Liver (tissue), 9 donors: Measurements from ENCODE around the gene TLE4. TPM values are rescaled to one million over a fixed set of nuclear protein-coding genes. Genes with fewer than 3 reads are reported as not detected.

ENCODE experiments used
- DNase-seq: peaks from one replicate; pipeline ENCODE4 v3.0.0-alpha.2; 2017; ENCODE audit warnings: low spot score
- H3K27ac ChIP-seq, 2 donors: one replicate each; pipeline ENCODE4 v1.7.0; 2013; ENCODE audit warnings: inconsistent platforms in 2 of 2, low read length in 2 of 2, control low read depth in 1 of 2, low read depth in 1 of 2, mild to moderate bottlenecking in 1 of 2
- H3K27me3 ChIP-seq, 4 donors: one replicate each; pipeline versions ENCODE4 v1.6.1 to v1.7.0; 2013; ENCODE audit warnings: low read length in 3 of 4, inconsistent platforms in 1 of 4, mild to moderate bottlenecking in 1 of 4, moderate library complexity in 1 of 4; ENCODE audit not compliant: control insufficient read depth in 4 of 4, insufficient read depth in 4 of 4
- H3K36me3 ChIP-seq, 4 donors: one replicate each; pipeline versions ENCODE4 v1.6.1 to v1.7.0; 2013; ENCODE audit warnings: low read length in 3 of 4, mild to moderate bottlenecking in 3 of 4, low read depth in 1 of 4, moderate library complexity in 1 of 4; ENCODE audit not compliant: control insufficient read depth in 4 of 4, insufficient read depth in 3 of 4
- H3K4me1 ChIP-seq, 4 donors: one replicate each; pipeline versions ENCODE4 v1.6.1 to v1.7.0; 2013; ENCODE audit warnings: low read length in 3 of 4, mild to moderate bottlenecking in 3 of 4, moderate library complexity in 1 of 4; ENCODE audit not compliant: control insufficient read depth in 4 of 4, insufficient read depth in 4 of 4
- H3K4me3 ChIP-seq, 3 donors: one replicate each; pipeline versions ENCODE4 v1.6.1 to v1.7.0; 2013; ENCODE audit warnings: low read length in 3 of 3, control low read depth in 1 of 3, low read depth in 1 of 3, mild to moderate bottlenecking in 1 of 3
- H3K9ac ChIP-seq, 2 donors: one replicate each; pipeline ENCODE4 v1.7.0; 2013; ENCODE audit warnings: low read length in 2 of 2, mild to moderate bottlenecking in 2 of 2, moderate library complexity in 2 of 2, control low read depth in 1 of 2, low read depth in 1 of 2
- H3K9me3 ChIP-seq, 4 donors: one replicate each; pipeline versions ENCODE4 v1.6.1 to v1.7.0; 2013; ENCODE audit warnings: low read length in 3 of 4; ENCODE audit not compliant: control insufficient read depth in 4 of 4
- EGR1 ChIP-seq, 2 donors: IDR thresholded peaks; 2 replicates each; pipeline ENCODE4 v1.6.1; 2016 to 2018; ENCODE audit warnings: antibody characterized with exemption in 2 of 2, low read depth in 2 of 2
- HNF4A ChIP-seq, 2 donors: conservative IDR thresholded peaks; 2 replicates each; pipeline ENCODE4 v1.6.1; 2016; ENCODE audit warnings: antibody characterized with exemption in 2 of 2, mild to moderate bottlenecking in 2 of 2
- HNF4G ChIP-seq: IDR thresholded peaks from 2 replicates; pipeline ENCODE4 v1.6.1; 2016; ENCODE audit warnings: antibody characterized with exemption
- JUND ChIP-seq, 2 donors: IDR thresholded peaks; 2 replicates each; pipeline ENCODE4 v1.6.1; 2016; ENCODE audit warnings: antibody characterized with exemption in 2 of 2
- RAD21 ChIP-seq, 2 donors: IDR thresholded peaks; 2 replicates each; pipeline ENCODE4 v1.6.1; 2016; ENCODE audit warnings: antibody characterized with exemption in 2 of 2, mild to moderate bottlenecking in 2 of 2
- RXRA ChIP-seq, 2 donors: IDR thresholded peaks; 2 replicates each; pipeline ENCODE4 v1.6.1; 2017 to 2018; ENCODE audit warnings: antibody characterized with exemption in 2 of 2, mild to moderate bottlenecking in 1 of 2
- SP1 ChIP-seq: IDR thresholded peaks from 2 replicates; pipeline ENCODE4 v1.6.1; 2018; ENCODE audit warnings: antibody characterized with exemption, mild to moderate bottlenecking
- TAF1 ChIP-seq: conservative IDR thresholded peaks from 2 replicates; pipeline ENCODE4 v1.6.1; 2016; ENCODE audit warnings: antibody characterized with exemption, mild to moderate bottlenecking
- YY1 ChIP-seq: IDR thresholded peaks from 2 replicates; pipeline ENCODE4 v1.6.1; 2016; ENCODE audit warnings: antibody characterized with exemption, mild to moderate bottlenecking
- WGBS: extraction: QIAGEN DNeasy Blood & Tissue Kit; methylation state at CpG from one replicate; pipeline ENCODE4 v1.1.7; 2013; 5-methylcytosine and 5-hydroxymethylcytosine counted together
- polyA plus RNA-seq, 2 donors: library from polyadenylated mRNA; stranded (reverse) in 1 of 2; unstranded in 1 of 2; fragments of 200-250 nt in 1 of 2; fragments of >200 nt in 1 of 2; fragmentation: Nextera tagmentation in 1 of 2; extraction: Ambion mirVana in 1 of 2; gene quantifications; one replicate each; pipeline versions ENCODE4 v1.2.1 to v1.2.3, GENCODE V29; 2013 to 2015
- total RNA-seq, 2 donors: library from RNA; depleted of rRNA; stranded (reverse); fragments of >200 nt; gene quantifications; one replicate each; pipeline ENCODE4 v1.2.3, GENCODE V29; 2014
- TF ChIP-seq, protein P1 (sequence below): IDR thresholded peaks from 2 replicates; pipeline ENCODE4 v1.6.1; 2016; ENCODE audit warnings: antibody characterized with exemption
- TF ChIP-seq, protein P2 (sequence below): IDR thresholded peaks from 2 replicates; pipeline ENCODE4 v1.6.1; 2016; ENCODE audit warnings: antibody characterized with exemption
- TF ChIP-seq, protein P3 (sequence below): fragments of 150-350 bp; IDR thresholded peaks from 2 replicates; pipeline ENCODE4 v1.5.1; 2017; ENCODE audit warnings: improper control_type of control experiment, low read depth, low read length; ENCODE audit not compliant: missing input control
- TF ChIP-seq, protein P4 (sequence below): IDR thresholded peaks from 2 replicates; pipeline ENCODE4 v1.6.1; 2016; ENCODE audit warnings: antibody characterized with exemption
- TF ChIP-seq, protein P5 (sequence below): IDR thresholded peaks from 2 replicates; pipeline ENCODE4 v1.6.1; 2016; ENCODE audit warnings: antibody characterized with exemption, mild to moderate bottlenecking
- donor health status: healthy.
- donor health status: healthy.
- donor health status: healthy.
- donor health status: healthy.
- donor health status: healthy.

The TLE4 gene
- total and polyA plus RNA-seq, 4 donors: 2.5 to 6.6 (median 4.7) TPM

DNA sequence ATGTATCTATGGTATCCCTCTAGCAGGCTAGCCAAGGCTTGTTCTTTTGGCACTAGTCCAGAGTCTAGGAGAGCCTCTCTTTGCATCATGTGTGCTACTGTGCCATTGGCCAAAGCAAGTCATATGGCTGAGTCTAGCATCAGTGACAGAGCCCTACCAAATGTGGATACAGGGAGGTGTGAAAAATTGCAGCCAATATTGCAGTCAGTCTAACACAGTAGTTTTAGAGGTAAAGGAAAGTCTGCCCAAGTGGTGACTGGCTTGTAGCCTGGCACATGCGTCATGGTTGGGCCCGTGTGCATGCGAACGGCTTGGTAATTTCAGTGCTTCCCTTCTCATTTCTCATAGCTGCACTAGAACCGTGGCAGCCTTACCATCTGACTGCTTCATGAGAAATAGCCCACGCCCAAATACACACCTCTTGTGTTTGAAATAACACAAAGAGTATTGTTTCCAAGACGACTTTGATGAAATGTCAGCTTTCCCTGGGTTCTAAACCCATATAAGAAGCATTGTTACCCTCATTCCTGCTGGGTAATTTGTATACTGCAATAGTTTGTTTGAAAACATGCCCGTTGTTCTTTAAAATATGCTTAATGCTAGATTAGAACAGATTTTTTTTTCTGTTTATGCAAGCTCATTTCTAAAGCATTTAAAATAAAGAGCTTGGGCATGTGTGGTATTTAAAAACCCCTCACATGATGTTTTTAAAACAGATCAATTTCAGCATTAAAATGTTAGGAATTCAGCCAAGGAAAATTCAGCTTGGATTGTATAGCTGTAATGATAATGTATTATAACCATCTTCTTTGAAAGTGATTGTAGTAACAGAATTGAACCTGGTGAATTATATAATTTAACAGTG, 113.2 kb downstream of the TLE4 start:
- 91% methylated on average over 8 of the region's 8 CpGs for WGBS
- no peaks in the 10 kb centered on the region for H3K9me3 ChIP-seq
- no peaks in the 10 kb centered on the region for H3K27me3 ChIP-seq
- DNase-seq: no peak
- H3K27ac ChIP-seq: no peak overlapping the region
- H3K9ac ChIP-seq: no peak overlapping the region
- no peaks in the 10 kb centered on the region for H3K36me3 ChIP-seq
- H3K4me3 ChIP-seq: no peak overlapping the region
- no peaks in the 10 kb centered on the region for H3K4me1 ChIP-seq
- TF ChIP-seq HNF4G (no peak), YY1 (no peak)

DNA sequence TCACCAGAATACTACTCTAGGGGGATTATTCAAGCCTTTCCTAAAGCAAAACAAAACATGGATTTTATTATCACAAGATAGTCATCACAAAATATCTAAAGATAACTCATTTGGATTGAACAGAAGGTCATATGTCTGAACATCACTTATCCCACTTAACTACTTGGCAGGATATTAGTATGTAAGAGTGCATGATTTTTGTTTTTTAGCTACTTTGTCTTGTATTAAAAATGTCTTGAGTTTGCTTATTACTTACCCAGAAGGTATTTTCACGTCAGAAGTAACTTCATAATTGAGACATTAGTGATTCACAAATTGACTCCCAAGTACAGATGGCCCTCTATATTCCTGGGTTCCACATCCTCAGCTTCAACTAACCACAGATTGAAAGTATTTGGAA, 113.8 kb downstream of the TLE4 start:
- TF ChIP-seq, protein P1, sequence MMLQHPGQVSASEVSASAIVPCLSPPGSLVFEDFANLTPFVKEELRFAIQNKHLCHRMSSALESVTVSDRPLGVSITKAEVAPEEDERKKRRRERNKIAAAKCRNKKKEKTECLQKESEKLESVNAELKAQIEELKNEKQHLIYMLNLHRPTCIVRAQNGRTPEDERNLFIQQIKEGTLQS: no peak
- no peak for TF ChIP-seq EGR1 (IDR thresholded peaks at IDR 0.05; ENCODE audit: low read depth in 2 of 2)
- TF ChIP-seq YY1: no peak
- TF ChIP-seq, protein P2, sequence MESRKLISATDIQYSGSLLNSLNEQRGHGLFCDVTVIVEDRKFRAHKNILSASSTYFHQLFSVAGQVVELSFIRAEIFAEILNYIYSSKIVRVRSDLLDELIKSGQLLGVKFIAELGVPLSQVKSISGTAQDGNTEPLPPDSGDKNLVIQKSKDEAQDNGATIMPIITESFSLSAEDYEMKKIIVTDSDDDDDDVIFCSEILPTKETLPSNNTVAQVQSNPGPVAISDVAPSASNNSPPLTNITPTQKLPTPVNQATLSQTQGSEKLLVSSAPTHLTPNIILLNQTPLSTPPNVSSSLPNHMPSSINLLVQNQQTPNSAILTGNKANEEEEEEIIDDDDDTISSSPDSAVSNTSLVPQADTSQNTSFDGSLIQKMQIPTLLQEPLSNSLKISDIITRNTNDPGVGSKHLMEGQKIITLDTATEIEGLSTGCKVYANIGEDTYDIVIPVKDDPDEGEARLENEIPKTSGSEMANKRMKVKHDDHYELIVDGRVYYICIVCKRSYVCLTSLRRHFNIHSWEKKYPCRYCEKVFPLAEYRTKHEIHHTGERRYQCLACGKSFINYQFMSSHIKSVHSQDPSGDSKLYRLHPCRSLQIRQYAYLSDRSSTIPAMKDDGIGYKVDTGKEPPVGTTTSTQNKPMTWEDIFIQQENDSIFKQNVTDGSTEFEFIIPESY: no peak
- TF ChIP-seq SP1: no peak
- TF ChIP-seq, protein P3, sequence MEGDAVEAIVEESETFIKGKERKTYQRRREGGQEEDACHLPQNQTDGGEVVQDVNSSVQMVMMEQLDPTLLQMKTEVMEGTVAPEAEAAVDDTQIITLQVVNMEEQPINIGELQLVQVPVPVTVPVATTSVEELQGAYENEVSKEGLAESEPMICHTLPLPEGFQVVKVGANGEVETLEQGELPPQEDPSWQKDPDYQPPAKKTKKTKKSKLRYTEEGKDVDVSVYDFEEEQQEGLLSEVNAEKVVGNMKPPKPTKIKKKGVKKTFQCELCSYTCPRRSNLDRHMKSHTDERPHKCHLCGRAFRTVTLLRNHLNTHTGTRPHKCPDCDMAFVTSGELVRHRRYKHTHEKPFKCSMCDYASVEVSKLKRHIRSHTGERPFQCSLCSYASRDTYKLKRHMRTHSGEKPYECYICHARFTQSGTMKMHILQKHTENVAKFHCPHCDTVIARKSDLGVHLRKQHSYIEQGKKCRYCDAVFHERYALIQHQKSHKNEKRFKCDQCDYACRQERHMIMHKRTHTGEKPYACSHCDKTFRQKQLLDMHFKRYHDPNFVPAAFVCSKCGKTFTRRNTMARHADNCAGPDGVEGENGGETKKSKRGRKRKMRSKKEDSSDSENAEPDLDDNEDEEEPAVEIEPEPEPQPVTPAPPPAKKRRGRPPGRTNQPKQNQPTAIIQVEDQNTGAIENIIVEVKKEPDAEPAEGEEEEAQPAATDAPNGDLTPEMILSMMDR: no peak
- no peak for TF ChIP-seq RXRA (IDR thresholded peaks at IDR 0.05)
- no peak for TF ChIP-seq JUND (IDR thresholded peaks at IDR 0.05)
- TF ChIP-seq RAD21 (IDR thresholded peaks at IDR 0.05): no peak
- no peak for TF ChIP-seq HNF4G
- TF ChIP-seq HNF4A (conservative IDR thresholded peaks at IDR 0.05): no peak
- TF ChIP-seq TAF1: no peak
- TF ChIP-seq, protein P4, sequence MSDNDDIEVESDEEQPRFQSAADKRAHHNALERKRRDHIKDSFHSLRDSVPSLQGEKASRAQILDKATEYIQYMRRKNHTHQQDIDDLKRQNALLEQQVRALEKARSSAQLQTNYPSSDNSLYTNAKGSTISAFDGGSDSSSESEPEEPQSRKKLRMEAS: no peak
- TF ChIP-seq, protein P5, sequence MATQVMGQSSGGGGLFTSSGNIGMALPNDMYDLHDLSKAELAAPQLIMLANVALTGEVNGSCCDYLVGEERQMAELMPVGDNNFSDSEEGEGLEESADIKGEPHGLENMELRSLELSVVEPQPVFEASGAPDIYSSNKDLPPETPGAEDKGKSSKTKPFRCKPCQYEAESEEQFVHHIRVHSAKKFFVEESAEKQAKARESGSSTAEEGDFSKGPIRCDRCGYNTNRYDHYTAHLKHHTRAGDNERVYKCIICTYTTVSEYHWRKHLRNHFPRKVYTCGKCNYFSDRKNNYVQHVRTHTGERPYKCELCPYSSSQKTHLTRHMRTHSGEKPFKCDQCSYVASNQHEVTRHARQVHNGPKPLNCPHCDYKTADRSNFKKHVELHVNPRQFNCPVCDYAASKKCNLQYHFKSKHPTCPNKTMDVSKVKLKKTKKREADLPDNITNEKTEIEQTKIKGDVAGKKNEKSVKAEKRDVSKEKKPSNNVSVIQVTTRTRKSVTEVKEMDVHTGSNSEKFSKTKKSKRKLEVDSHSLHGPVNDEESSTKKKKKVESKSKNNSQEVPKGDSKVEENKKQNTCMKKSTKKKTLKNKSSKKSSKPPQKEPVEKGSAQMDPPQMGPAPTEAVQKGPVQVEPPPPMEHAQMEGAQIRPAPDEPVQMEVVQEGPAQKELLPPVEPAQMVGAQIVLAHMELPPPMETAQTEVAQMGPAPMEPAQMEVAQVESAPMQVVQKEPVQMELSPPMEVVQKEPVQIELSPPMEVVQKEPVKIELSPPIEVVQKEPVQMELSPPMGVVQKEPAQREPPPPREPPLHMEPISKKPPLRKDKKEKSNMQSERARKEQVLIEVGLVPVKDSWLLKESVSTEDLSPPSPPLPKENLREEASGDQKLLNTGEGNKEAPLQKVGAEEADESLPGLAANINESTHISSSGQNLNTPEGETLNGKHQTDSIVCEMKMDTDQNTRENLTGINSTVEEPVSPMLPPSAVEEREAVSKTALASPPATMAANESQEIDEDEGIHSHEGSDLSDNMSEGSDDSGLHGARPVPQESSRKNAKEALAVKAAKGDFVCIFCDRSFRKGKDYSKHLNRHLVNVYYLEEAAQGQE: no peak
- no peaks in the 10 kb centered on the region for H3K36me3 ChIP-seq
- H3K9me3 ChIP-seq: no peaks in the 10 kb centered on the region
- WGBS: 88% methylated on average over 1 of the region's 1 CpG
- no peak overlapping the region for H3K27ac ChIP-seq
- no peaks in the 10 kb centered on the region for H3K27me3 ChIP-seq
- no peak for DNase-seq
- no peak overlapping the region for H3K4me3 ChIP-seq
- no peak overlapping the region for H3K9ac ChIP-seq
- no peaks in the 10 kb centered on the region for H3K4me1 ChIP-seq
